Stimulated activated naive CD4-positive, alpha-beta T cell treated with Interleukin-2 at 50 U/mL for 16 hours (primary cell): ENCODE data around the gene ITGB5.
"Not testable (repeated sequence)": the region's sequence is repeated elsewhere in the genome, so short reads cannot be mapped to it uniquely, and the experiment has no call there.

Experiments
- DNase-seq: peaks from one replicate; lab custom pipeline; 2025; lab: John Stamatoyannopoulos, UW

ITGB5 gene

DNA sequence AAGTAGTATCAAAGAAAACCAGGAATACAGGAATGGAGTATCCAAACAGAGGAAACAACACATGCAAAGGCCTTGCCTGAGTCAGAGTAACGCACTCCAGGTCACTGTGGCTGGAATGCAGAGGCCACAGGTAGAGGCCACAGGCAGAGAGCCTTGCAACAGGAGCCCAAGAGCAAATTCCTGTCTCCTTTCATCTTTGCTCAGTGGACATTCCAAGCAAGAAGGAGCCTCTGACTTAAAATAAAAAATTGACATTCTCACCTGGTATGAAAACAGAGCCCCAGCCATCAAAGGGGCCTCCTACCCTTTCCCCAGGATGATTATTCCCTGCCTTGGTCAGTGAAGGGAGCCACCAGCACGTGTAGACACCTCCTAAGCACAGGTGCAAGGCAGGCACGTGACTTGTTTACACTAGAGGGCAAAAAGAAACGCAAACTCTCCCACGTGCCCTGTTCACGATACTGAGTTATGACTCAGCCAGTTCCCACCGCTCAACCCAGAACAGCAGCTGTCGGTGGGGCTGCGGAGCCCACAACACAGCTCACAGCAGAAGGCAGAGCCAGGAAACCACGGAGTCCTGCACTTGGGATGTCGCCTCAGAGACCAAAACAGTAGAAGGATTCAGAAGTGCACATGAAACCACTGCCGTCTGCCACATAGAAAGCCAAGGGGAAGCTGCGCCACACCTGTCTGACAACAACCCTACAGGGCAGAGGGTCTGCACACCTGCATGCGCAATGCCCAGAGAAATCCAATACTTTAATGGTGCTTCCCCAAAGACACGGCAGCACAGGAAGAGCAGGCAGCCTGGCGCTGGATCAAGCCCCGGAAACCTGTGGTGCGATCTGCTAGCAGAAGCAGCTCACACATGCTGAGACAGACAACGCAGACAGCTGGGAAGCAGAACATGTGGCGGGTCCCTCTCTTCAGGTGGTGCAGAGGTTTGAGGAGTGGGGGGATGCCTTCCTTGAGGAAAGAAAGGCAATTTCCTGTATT, 52.1 kb downstream of the ITGB5 start:
- DNase-seq, result peak; percentile 16

DNA sequence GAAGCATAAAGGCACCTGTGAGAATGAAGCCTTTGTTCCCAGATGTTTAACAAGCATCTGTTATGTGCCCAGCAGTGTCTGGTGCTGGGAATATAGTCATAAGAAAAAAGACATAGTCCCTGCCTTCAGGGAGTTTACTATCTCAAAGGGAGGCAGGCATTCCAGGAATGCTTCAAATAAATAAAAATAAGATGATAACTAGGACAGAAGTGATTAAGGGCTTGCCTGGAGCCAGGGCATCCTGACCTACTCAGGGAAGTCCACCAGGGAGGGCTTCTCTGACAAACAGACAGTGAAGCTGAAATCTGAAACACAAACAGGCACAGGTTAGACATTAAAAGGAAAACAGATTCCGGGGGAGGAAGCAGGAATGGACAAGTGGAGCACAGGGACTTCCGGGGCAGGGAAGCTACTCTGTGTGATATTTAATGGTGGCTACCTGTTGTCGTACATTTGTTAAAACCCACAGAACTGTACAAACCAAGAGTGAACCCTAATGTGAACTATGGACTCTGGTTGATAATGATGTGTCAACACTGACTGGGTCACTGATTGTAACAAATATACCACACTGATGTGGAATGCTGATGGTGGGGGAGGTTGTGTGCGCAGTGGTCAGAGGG, 53.3 kb downstream of the ITGB5 start:
- DNase-seq, result no peak

DNA sequence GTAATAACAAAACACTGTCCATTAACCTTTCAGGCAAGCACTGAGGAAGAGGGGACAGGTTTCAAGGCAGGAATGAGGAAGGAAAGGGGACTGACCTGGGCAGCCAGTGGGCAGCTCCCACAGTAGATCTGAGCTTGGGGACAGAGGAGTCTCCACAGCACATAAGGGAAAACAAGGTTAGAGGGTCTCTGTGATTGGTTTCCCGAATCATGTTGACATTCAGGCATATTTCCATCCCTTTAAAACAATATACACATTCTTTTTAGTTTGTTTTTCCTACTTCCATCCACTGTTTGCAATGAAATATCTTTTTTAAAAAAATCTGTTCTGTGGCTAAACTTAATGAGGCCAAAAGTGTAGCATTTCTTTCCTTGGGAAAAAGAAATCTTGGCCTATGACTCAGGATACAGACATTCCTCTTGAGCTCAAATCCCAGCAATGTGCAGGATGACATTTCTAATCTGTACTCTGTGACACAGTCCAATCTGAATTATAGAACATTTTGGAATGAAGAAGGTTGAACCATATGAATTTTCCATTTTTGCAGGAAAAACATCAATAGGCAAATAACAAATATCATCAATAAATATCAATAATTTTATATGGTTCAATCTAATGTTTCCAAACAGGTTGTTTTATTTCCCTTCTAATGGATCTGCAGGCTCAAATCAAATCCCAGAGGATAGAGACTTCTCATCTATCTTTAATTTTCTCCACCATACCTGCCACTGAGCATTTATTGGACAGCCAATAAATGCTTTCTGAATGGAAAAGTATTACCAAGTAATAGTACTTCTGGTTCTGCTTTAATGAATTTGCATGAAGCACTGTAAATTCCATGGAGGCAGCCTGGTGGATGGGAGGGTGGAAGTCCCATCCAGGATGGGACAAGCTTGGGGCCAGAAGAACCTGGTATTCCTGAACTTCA, 54.1 kb downstream of the ITGB5 start:
- no peak for DNase-seq

DNA sequence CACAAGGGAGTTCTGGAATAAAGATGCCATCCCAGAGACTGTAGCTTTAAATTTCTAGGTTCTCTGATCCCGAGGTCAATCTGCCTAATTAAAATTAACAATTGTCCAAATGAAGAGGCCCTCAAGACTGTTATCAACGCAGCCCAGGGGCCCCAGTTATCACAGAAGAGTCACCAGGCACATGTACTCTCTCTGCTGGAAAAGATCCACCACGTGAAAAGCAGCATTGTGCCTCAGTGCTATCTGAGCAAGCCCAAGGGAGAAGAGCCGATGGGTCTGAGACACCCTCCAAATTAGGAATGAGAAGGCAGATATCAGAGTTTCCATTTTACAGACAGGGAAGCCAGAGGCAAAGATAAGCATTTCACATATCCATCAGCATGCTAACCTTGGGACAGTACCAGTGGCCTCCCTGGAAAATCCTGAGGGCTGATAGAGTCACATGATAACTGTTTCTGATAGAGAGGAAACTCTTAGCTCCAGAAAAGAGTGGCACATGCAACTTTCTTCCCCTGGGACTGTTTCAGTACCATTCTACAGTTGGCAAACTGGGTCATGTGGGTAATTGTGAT, 55.5 kb downstream of the ITGB5 start:
- DNase-seq, result no peak

DNA sequence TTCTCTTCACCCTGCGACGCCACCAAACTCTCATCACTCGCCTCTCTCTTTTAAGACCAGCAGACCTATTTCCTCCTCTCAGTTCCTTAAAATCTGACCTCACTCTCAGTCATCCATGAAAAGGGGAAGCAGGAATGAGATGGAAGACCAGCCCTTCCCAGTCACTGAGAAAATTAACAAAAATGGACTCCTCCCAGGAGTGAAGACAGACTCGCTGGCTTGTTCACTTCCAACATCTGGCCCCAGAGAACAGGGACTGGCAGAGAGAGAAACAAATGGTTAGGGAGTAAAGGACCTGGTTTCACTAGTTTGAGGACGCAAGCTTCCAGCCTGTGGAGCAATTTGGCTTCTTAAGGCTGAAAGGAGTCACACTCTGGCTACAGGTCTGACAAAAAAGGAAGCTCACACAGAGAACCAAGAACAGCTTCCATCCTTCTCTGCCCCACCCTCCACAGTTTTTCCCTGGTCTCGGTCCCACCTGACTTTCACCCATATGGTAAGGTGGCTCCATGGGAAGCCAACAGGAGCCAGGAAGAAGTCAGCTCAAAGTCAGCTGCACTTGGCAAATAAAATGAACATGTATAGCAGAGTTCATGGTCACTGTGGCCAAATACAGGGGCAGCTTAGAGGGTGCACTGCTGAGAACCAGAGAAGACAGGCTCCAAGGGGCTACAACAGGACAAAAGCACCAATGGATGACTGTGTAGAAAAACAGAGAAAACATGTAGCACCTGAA, 57.2 kb downstream of the ITGB5 start:
- no peak for DNase-seq

DNA sequence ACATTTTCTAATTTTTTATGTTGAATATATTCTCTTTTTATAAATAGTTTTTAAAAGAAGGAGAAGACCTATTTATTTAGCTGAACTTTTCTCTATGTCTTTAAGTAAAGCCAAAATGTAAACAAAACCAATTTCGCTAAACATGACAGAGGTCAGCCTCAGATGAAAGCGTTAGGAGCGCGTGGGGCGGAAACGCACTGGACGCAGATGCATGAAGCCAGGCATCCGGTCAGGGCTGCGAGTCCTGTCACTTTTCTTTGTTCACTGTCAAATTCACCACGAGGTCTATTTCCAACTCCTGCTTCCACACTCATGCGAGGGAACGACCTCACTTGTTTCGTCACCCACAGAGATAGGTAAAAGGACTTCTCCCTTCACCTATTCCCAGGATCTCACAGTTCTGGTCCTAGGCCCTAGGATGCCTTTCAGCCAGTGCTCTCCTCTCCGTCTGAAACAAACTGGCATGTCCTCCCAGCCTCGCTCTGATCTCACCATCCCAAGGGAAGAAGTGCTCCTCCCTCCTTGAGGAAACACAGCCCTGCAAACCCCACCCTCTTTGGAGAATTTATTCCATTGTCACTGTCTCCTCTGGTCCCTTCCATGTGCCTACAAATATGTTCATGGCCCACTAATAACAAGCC, 57.9 kb downstream of the ITGB5 start:
- DNase-seq, result no peak

DNA sequence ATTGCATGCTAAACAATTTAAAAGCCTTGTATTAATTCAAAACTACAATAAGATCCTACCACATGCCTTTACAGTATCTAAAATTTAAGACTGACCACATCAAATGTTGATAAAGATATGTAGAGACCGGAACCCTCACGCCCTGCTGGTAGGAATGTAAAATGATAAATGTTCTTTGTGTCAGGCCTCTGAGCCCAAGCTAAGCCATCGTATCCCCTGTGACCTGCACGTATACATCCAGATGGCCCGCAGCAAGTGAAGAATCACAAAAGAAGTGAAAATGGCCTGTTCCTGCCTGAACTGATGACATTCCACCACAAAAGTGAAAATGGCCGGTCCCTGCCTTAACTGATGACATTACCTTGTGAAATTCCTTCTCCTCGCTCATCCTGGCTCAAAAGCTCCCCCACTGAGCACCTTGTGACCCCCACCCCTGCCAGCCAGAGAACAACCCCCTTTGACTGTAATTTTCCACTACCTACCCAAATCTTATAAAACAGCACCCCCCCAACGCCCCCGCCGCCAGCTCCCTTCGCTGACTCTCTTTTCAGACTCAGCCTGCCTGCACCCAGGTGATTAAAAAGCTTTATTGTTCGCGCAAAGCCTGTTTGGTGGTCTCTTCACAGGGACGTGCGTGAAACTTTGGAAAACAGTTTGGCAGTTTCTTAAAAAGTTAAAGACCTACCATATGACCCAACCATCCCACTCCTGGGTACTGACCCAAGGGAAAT, 59.5 kb downstream of the ITGB5 start:
- not testable (repeated sequence) for DNase-seq

DNA sequence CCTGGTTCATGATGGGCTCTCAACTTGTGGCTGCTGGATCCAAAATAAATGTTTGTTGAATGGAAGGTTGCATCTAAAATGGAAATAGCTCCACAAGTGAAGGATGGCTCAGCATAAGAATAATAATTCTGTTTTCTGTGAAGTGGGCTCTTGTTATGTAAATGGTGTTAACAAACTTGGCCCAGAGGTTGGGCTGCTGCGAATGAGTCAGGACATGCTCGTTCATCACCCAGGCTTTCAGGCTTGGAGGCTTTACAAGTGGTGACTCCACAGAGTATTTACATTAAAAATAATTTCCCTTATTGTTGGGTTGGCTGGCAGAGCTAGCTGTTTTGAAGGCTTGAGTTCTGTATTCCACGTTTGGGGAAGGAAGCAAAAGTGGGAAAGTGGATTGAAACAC, 60.5 kb downstream of the ITGB5 start:
- DNase-seq, result no peak

DNA sequence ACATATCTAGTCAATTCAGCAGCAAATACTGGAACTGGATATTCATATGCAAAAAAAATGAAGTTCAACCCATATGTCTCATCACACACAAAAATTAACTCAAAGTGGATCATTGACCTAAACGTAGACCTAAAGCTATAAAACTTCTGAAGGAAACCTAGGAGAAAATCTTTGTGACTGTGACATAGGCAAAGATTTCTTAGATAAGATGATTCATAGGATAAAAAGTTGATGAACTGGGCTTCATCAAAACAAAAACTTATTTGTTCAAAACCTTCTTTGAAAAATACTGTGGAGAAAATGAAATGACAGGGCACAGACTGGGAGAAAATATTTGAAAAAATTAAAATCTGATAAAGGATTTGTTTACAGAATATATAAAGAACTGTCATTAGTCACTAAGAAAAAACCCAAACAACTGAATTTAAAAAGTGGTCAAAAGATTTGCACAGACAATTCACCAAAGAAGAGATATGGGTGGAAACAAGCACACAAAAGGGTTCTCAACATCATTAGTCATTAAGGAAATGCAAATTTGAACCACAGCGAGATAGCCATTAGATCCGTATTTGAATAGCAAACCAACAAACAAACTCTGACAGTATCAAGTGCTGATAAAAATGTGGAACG, 62.8 kb downstream of the ITGB5 start:
- DNase-seq, result no peak

DNA sequence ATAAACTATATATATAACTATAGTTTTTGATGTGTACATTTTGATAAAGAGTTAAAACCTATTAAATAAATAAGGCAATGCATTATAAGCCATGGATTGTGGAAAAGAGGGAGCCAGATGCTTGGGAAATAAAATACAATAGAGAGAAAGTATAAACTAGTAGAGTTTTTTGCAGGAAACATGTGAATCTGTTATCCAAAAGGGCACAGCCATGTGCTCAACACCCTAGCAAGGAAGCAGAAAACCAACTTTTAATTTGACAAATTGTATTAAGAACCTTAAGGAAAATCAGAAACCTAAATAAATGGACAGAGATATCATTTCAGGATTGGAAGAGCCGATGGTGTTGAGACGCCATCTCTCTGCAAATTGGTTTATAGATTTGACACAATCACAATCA, 63.5 kb downstream of the ITGB5 start:
- no peak for DNase-seq

DNA sequence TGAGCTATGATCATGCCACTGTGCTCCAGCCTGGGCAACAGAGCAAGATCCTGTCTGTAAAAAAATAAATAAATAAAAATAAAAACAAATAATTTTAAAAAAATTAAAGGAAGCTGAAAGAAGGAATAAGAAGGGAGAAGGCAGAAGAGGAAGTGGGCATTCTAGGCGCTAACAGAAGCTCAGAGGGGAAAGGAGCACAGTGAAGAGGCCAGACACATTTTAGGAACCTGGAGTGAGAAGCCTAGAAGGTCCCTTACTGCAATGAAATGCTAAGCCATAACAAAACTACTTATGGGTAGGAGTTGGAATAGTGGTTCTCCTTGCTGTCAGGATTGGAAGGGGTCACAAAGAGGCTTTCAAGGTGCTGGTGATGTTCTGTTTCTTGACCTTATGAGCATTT, 64.0 kb downstream of the ITGB5 start:
- DNase-seq, result no peak

DNA sequence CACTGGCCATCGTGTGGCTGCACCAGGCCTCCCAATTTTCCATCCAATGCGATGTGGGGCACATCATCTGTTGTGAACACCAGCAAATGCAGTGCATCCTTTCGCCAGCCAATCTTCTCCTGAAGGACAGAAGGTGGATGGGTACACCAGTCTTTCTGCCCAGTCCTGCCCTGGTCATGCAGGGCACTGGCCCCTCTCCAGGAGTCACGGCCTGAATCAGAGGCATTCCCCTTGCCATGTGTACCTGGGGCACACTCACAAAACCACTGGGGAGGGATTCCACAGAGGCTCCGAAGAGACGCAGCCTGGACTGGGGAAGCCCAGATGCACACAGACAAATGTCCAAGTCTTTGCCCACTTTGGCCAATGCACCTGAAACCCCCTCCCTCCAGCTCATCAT, 65.8 kb downstream of the ITGB5 start:
- DNase-seq, result no peak

DNA sequence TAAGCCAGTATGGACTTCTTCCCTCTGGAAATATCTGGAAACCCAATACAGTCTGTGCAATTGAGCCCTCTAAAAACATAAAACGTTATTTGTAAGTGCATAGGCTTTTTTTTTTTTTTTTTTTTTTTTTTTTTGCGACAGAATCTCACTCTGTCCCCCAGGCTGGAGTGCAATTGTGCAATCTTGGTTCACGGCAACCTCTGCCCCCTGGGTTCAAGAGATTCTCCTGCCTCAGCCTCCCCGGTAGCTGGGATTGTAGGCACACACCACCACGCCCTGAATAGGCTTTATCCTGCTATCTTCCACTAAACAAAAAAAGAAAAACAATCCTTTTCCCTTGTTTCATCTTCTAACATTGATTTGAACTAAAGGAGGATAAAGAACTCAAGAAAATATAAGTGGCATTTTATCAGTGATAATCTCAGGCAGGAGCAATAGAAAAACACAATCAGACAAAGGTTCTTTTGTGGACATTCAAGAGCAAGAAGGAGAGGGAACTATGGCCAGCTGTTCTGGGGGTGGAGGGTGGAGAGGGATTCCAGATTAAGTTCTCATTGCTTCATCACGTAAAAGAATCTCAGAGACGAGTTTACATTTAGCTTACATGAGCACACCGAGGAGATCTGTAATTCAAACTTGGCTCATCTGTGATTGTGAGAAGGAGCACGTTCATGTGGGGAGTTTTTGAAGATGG, 68.6 kb downstream of the ITGB5 start:
- DNase-seq, result no peak

DNA sequence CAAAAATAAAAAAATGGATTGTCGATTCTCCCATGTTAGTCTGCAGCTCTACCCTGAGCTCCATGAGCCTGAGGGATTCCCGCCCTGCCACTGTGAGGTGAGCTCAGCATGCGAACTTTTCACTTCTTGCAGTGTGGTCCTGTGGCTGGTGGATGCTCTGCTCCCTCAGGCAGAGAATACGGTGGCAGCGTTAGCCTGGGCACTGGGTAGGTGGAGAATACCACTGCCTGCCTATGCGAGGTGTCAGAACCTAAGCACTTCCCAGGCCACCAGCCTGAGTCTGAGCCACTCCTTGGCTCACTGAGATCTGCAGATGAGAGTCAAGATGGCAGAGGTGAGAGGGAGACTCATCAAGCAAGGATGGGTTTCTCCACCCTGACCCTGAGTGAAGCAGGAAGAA, 70.1 kb downstream of the ITGB5 start:
- DNase-seq, result no peak

DNA sequence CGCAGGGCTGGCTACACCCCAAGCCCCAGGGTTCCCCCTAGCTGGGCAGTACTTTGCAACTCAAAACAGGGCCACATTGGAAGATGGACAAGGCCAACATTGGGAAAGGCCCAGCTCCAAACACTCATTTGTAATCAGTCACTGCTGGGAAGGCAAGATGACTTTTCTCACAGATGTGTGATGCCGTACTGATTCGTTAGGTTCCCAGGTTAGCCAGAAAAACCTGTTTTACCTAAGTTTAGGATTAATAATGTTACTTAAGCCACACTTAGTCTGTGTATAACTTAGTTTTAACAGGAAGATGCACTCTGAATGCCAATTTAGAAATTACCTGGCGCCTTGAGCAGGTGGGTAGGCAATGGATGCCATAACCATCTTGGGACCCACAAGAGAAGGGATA, 71.0 kb downstream of the ITGB5 start:
- DNase-seq, result no peak

DNA sequence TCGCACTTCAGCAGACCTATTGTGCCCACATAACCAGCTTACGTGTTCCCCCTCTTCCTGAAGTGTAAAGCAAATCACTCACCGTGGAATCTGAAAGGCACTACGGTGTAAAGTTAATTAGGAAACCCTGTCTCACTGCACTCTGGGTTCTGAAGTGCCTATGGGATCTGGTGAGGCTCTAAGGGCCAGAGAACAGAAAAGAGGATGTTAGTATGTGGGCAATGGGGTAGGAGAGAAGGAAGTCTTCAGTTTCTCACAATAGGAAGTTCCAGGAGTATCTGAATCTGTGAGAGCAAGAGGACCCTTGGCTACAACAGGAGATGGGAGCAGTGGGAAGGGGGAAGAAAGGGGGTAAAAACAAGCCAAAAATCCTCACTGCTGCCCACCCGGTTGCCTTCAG, 71.4 kb downstream of the ITGB5 start:
- DNase-seq, result no peak

DNA sequence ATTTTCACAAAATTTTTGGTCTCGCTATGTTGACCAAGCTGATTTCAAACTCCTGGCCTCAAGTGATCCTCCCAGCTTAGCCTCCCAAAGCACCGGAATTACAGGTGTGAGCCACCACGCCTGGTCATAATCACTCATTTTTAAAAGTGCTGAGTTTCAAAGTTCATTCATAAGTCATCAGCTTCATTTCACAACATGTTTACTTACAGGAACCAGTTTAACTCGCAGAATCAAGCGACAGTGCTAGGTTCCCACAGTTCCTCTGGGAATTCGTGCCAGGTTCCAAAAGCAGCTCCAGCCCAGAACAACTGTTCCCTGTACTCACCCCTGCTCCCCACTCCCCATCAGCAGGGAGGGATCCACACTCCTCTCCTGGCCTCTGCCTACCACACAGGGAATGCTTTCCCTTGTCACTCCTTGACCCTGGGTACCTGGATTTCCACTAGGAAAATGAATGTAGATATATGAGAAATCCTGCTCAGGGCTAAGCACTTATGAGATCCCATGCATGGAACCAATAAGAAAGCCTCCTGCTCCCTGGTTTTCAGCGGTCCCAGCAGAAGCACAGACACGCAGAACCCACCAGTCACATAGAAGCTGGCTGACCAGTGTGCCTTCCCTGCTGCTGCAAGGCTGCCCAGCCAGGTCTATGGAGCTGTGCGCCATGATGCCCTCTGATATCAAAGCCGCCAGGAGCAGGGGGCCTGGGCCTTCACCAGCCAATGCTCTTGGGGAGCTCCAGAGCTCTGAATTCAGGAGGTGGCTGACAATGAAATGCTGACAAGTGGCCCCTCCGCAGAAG, 72.3 kb downstream of the ITGB5 start:
- no peak for DNase-seq

DNA sequence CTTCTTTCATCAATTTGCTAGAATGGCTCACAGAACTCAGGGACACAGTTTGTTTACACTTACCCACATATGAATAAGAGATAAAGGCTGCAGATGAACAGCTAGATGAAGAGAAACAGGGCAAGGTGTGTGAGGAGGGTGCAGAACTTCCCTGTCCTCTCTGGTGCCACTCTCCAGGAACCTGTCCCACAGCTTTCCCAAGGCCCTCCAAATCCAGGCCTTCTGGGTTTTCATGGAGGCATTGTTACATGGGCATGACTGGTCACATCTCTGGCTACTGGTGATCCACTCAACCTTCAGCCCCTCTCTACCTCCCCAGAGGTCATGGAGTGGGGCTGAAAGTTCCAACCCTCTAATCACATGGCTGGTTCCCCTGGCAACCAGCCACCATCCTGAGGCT, 73.6 kb downstream of the ITGB5 start:
- no peak for DNase-seq
